Heart left ventricle (tissue), 16 donors: ENCODE data around the gene DUSP28. TPM values are rescaled to one million over a fixed set of nuclear protein-coding genes. Genes with fewer than 3 reads are reported as not detected.

Experiments used
- ATAC-seq, 4 donors: fragments of 200-7000 bp; cut with Tn5 transposase; one replicate each; pipeline ENCODE4 v1.9.1; 2020 to 2022; ENCODE audit warnings: moderate library complexity in 4 of 4, mild to moderate bottlenecking in 3 of 4, moderate number of reproducible peaks in 1 of 4
- DNase-seq, 5 donors: peaks; one replicate each; pipeline ENCODE4 v3.0.0-alpha.2; 2020
- H3K27ac ChIP-seq, 12 donors: fragments of 200-600 bp; sonication (generic) in 4 of 12; one replicate each; pipeline versions ENCODE4 v1.5.0 to v1.8.0; 2016 to 2022; ENCODE audit warnings: mild to moderate bottlenecking in 2 of 12
- H3K27me3 ChIP-seq, 9 donors: fragments of 200-600 bp; sonication (generic) in 2 of 9; one replicate each; pipeline versions ENCODE4 v1.5.1 to v1.8.0; 2016 to 2022; ENCODE audit warnings: mild to moderate bottlenecking in 3 of 9
- H3K36me3 ChIP-seq, 9 donors: fragments of 200-600 bp; sonication (generic) in 2 of 9; one replicate each; pipeline versions ENCODE4 v1.5.0 to v1.8.0; 2018 to 2022; ENCODE audit warnings: mild to moderate bottlenecking in 2 of 9
- H3K4me1 ChIP-seq, 12 donors: fragments of 200-600 bp; sonication (generic) in 4 of 12; one replicate each; pipeline versions ENCODE4 v1.5.0 to v1.8.0; 2016 to 2022; ENCODE audit warnings: mild to moderate bottlenecking in 3 of 12
- H3K4me3 ChIP-seq, 12 donors: fragments of 200-600 bp; sonication (generic) in 4 of 12; one replicate each; pipeline versions ENCODE4 v1.5.0 to v1.8.0; 2017 to 2022; ENCODE audit warnings: mild to moderate bottlenecking in 9 of 12, moderate library complexity in 4 of 12
- H3K9me3 ChIP-seq, 12 donors: fragments of 200-600 bp; sonication (generic) in 4 of 12; one replicate each; pipeline versions ENCODE4 v1.5.0 to v1.8.0; 2016 to 2022; ENCODE audit warnings: mild to moderate bottlenecking in 1 of 12
- POLR2A ChIP-seq, 2 donors: fragments of 450-650 bp; IDR thresholded peaks; one replicate each; pipeline ENCODE4 v1.6.1; 2017; ENCODE audit warnings: antibody characterized with exemption in 2 of 2, mild to moderate bottlenecking in 2 of 2, moderate library complexity in 2 of 2
- WGBS, 4 donors: extraction: QIAGEN DNeasy Blood & Tissue Kit in 2 of 4; methylation state at CpG; one replicate each; pipeline versions ENCODE4 v1.1.5 to v1.1.7; 2013 to 2018; 5-methylcytosine and 5-hydroxymethylcytosine counted together
- intact Hi-C, 10 donors: fragments of 100-400 bp; cut with DNase I; formaldehyde crosslinking; loops; one replicate each; pipeline versions ENCODE4 v1.11.1 to v1.14.2; 2022
- polyA plus RNA-seq, 2 donors: library from polyadenylated mRNA; stranded (reverse); fragments of 200-250 nt; gene quantifications; one replicate each; pipeline ENCODE4 v1.2.3, GENCODE V29; 2013
- total RNA-seq, 9 donors: library from RNA; depleted of rRNA in 2 of 9; stranded (reverse); fragments of >200 nt in 2 of 9; fragmentation: NEBNext Ultra II Directional in 3 of 9; extraction: Animal tissue kit (Norgen Biotek cat#: 25700) in 3 of 9; gene quantifications; one replicate each; pipeline versions ENCODE4 v1.1.0 to v1.2.4, GENCODE V29; 2016 to 2023
- TF ChIP-seq, protein P1 (sequence below), 12 donors: fragments of 200-600 bp; sonication (generic) in 4 of 12; IDR thresholded peaks; one replicate each; pipeline versions ENCODE4 v1.5.0 to v1.8.0; 2018 to 2022; ENCODE audit warnings: antibody characterized with exemption in 12 of 12, mild to moderate bottlenecking in 5 of 12
- donor health status: ischemic (EF 13 %, LVEDD 7.1; RV severe dilation, severe dysfunction).
- donor health status: healthy with polysubstance abuse.
- donor health status: DM: no; HTN: yes; CAD: no.
- donor health status: DM: no; HTN: no; CAD: no.
- donor health status: ischemic (EF 25% LVEDD 6.9; RV normal size, moderate dysfunction).
- donor health status: ischemic (EF 25% LVEDD 5.7; RV mildly dilated, moderate dysfunction).
- donor health status: healthy.
- donor health status: DM: yes; HTN: yes; CAD: no.
- donor health status: ischemic (EF 35%, LVEDD 5.7; RV mildly dilated, moderate dysfunction).
- donor health status: nonischemic (EF 11% LVEDD 7.7; RV severe dilation, severe dysfunction).
- donor health status: DM: yes; HTN: yes; CAD: no.
- donor health status: PGD.
- donor health status: ischemic (EF 29% LVEDD 5.4; RV normal size, mild dysfunction).
- donor health status: nonischemic (EF 23%, LVEDD 6.1; RV moderate dilation, normal function).

Gene DUSP28
- total and polyA plus RNA-seq, 11 donors, result 3.6 to 23.9 (median 13.3) TPM

DNA sequence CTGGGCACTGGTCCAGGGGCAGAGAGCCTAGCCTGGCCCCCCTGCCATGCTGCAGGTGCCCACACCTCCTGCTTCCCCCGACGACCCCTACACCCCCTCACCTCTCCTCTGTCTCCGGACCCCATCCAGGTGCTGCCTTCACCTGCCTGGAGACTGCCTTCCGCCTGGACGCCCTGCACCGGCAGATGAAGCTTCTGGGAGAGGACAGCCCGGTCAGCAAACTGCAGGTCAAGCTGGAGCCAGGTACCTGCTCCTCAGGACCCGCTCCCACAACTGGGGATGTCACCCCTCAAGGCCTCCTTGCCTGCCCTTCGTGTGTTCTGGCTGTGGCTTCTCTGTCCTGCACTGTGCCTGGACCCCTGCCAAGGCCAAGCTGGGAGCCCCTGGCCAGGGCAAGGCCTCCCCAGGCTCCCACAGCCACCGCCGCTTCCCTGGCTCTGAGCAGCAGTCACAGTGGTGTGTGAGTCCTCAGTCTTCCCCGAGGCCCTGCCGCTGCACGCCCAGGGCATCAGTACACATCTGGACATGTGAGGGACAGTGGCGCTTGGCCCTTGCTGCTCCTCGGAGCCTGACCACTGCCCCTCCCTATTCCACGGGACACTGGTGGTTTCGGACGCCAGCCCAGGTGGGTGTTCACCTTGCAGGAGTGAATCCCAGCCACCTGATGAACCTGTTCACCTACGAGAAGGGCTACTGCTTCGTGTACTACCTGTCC is 14.4 kb downstream of the DUSP28 start:
- intact Hi-C loops, result no loop called here
- Histone ChIP-seq H3K4me3 (no peak overlapping the region), H3K9me3 (no peaks in the 10 kb centered on the region), H3K4me1 (peaks cover 3 to 36% (median 20%) of the 10 kb centered on the region in 12 donors), H3K36me3 (peaks cover 0 to 68% (median 39%) of the 10 kb centered on the region in 9 donors), H3K27me3 (no peaks in the 10 kb centered on the region), H3K27ac (no peak overlapping the region)
- WGBS, 4 donors, result 87 to 92% (median 89%) methylated on average over 14 to 21 of the region's 21 CpGs
- ATAC-seq, result no peak
- peak in 3 of 5 donors; percentile 20 to 52 (median 28) for DNase-seq
- TF ChIP-seq, protein P1, sequence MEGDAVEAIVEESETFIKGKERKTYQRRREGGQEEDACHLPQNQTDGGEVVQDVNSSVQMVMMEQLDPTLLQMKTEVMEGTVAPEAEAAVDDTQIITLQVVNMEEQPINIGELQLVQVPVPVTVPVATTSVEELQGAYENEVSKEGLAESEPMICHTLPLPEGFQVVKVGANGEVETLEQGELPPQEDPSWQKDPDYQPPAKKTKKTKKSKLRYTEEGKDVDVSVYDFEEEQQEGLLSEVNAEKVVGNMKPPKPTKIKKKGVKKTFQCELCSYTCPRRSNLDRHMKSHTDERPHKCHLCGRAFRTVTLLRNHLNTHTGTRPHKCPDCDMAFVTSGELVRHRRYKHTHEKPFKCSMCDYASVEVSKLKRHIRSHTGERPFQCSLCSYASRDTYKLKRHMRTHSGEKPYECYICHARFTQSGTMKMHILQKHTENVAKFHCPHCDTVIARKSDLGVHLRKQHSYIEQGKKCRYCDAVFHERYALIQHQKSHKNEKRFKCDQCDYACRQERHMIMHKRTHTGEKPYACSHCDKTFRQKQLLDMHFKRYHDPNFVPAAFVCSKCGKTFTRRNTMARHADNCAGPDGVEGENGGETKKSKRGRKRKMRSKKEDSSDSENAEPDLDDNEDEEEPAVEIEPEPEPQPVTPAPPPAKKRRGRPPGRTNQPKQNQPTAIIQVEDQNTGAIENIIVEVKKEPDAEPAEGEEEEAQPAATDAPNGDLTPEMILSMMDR (IDR thresholded peaks at IDR 0.05), result no peak
- TF ChIP-seq POLR2A (IDR thresholded peaks at IDR 0.05), result no peak

DNA sequence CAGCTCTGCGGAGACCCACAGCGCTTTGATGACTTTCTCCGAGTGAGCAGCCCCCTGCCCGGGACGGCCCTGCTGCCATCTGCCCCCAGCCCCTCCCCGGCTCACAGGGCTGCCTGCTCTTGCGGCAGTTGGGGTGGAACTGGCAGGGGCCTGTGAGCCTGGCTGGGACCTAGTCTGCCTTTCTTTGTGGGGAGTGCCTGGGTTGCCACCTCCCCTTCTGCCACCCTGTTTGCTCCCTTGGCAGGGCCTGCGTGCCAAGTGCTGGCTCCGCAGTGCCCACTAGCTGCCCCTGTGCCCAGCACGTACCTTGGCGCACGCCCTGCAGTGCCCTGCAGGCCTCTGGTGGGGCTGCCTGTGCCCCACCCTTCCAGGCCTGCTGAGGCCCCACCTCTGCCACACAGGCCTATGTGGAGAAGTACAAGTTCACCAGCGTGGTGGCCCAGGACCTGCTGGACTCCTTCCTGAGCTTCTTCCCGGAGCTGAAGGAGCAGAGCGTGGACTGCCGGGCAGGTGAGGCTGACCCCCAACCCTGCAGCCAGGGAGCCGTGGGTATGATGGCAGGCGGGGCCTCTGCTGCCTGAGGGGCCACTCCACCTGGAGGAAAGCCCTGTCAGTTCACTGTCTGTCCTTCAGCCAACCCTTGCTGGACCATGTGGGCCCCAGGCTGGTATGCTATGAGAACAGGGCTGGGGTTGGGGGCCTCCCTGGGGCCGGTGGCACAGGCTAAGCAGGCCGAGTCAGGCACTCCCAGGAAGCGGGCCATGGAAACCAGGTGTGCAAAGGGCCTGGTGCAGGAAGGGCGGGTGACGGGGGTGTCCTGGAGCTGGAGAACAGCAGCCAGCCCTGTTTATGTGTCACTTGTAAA is 15.2 kb downstream of the DUSP28 start:
- intact Hi-C loops, result no loop called here
- H3K27me3 ChIP-seq, result no peaks in the 10 kb centered on the region
- WGBS, 4 donors, result 83 to 93% (median 87%) methylated on average over 14 to 23 of the region's 23 CpGs
- no peak overlapping the region for H3K27ac ChIP-seq
- no peak overlapping the region for H3K4me3 ChIP-seq
- TF ChIP-seq, protein P1 (IDR thresholded peaks at IDR 0.05), result no peak
- no peak for TF ChIP-seq POLR2A (IDR thresholded peaks at IDR 0.05)
- peaks cover 0 to 67% (median 39%) of the 10 kb centered on the region in 9 donors for H3K36me3 ChIP-seq
- peak in 2 of 5 donors; percentile 25 to 60 for DNase-seq
- no peaks in the 10 kb centered on the region for H3K9me3 ChIP-seq
- H3K4me1 ChIP-seq, result peaks cover 0 to 36% (median 18%) of the 10 kb centered on the region in 12 donors
- no peak for ATAC-seq

DNA sequence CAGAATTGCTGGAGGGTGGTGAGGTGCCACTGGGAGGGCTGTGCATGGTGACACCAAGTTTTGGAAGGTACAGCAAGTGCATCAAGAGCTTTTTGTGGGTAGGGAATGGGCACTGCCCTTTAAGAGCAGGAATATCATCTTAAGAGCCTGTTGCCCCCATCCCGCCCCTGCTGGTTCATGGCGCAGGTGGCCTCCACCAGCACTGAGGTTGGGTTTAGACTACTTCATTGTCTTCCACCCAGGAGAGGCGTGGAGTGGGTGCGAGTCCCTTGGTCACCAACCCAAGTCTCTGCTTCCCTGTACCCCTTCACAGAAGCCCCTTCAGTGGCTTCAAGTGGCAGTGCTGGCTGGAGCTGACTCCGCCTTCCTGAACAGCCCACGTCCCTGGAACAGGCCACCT is 15.9 kb downstream of the DUSP28 start:
- WGBS, 4 donors, result 79 to 89% (median 83%) methylated on average over 5 to 6 of the region's 6 CpGs
- Histone ChIP-seq H3K4me3 (no peak overlapping the region), H3K27ac (no peak overlapping the region), H3K27me3 (no peaks in the 10 kb centered on the region), H3K36me3 (peaks cover 0 to 67% (median 39%) of the 10 kb centered on the region in 9 donors), H3K9me3 (peaks cover 0 to 4% (median 0%) of the 10 kb centered on the region in 12 donors), H3K4me1 (peaks cover 0 to 36% (median 16%) of the 10 kb centered on the region in 12 donors)
- ATAC-seq, result no peak
- intact Hi-C loops, result no loop called here
- peak in 1 of 5 donors; percentile 43 for DNase-seq
- TF ChIP-seq, protein P1 (IDR thresholded peaks at IDR 0.05), result no peak
- TF ChIP-seq POLR2A (IDR thresholded peaks at IDR 0.05), result no peak
